Measurements from ENCODE around the gene SPRTN. TPM values are rescaled to one million over a fixed set of nuclear protein-coding genes. Genes with fewer than 3 reads are reported as not detected.

The SPRTN gene
- total and polyA plus RNA-seq, 12 donors = 3.9 to 18.5 (median 11.0) TPM

DNA sequence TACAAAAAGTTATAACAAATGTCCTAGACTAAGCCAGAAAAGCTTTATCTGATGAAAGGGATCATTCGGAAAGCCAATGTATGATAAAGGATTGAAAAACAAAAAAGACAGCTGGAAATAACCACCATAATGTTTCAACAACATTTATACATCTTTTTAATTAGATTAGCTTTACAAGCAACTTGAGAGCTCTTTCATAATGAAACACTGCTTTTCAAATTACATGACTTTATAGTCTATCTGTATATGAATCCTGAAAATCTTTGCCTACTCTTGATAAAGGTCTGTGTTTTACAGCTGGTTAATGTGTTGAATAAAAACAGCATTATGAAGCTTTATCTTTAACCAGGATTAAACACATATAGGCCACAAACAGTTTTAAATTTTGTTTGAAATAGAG lies 25.5 kb downstream of the SPRTN start:
- TF ChIP-seq POLR2A (IDR thresholded peaks at IDR 0.05) (no peak), CTCF (IDR thresholded peaks at IDR 0.05) (no peak)
- no peak overlapping the region for H3K27ac ChIP-seq
- intact Hi-C loops (cut with DNase I) = loop anchor here (5.0 to 10.0 kb wide), 2 partner anchors 59 to 61 kb away; partner anchors contain the start of gene EGLN1 (in 2 of the 2)
- no peaks in the 10 kb centered on the region for H3K27me3 ChIP-seq
- H3K9me3 ChIP-seq (replicated peaks in 1 of 3) = no peaks in the 10 kb centered on the region
- H3K4me1 ChIP-seq (replicated peaks in 1 of 2) = no peaks in the 10 kb centered on the region
- H3K4me3 ChIP-seq = no peak overlapping the region
- WGBS, 4 donors = 49 to 72% (median 67%) methylated on average over 1 of the region's 1 CpG
- H3K36me3 ChIP-seq (replicated peaks in 1 of 2) = peaks cover 0 to 7% of the 10 kb centered on the region in 2 donors
- no peak for DNase-seq

DNA sequence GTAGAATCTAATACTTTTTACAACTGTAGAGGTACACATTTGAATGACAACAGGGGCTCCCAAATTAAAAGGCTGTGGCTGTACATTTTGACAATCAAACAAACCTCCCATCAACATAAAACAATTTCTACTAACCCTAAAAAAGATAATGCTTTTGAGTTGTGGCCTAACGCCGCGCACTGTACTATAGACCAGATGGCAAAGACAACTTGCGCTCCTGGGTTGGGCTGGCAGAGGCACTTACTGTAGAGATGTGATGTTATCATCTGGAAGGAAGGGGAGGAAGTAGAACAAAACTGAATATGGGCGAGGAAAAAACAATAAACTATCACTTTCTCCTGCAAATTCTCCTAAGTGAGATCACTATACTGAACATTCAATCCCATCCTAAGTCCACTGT lies 26.1 kb downstream of the SPRTN start:
- no peak overlapping the region for H3K4me3 ChIP-seq
- no peak overlapping the region for H3K27ac ChIP-seq
- 92 to 96% (median 94%) methylated on average over 5 of the region's 5 CpGs for WGBS, 4 donors
- H3K27me3 ChIP-seq = no peaks in the 10 kb centered on the region
- no peak for TF ChIP-seq CTCF (IDR thresholded peaks at IDR 0.05)
- TF ChIP-seq POLR2A (IDR thresholded peaks at IDR 0.05) = no peak
- no peaks in the 10 kb centered on the region for H3K9me3 ChIP-seq (replicated peaks in 1 of 3)
- H3K4me1 ChIP-seq (replicated peaks in 1 of 2) = no peaks in the 10 kb centered on the region
- intact Hi-C loops (cut with DNase I) = loop anchor here (5.0 to 10.0 kb wide), 2 partner anchors 58 to 61 kb away; partner anchors contain the start of gene EGLN1 (in 2 of the 2)
- peaks cover 0 to 7% of the 10 kb centered on the region in 2 donors for H3K36me3 ChIP-seq (replicated peaks in 1 of 2)
- no peak for DNase-seq

DNA sequence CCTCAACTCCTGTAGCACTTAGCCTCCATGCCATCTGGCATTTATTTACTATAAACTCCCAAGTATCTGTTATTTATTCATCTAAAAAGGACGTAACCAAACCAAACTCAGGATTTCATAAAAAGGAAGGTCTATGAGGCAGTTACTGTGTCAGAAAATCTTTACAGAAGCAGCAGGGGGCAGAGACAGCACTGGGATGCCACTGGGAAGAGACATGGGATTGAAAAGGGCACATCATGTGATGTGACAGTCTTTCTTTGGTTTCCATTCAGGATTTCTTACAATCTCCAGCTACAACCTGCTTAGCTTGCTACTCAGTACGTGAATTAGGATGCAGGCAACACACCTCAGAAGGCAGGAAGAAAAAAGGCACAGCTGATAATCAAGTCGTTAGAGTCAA lies 31.2 kb downstream of the SPRTN start:
- no peak overlapping the region for H3K4me3 ChIP-seq
- no peak for DNase-seq
- H3K27ac ChIP-seq = no peak overlapping the region
- H3K9me3 ChIP-seq (replicated peaks in 1 of 3) = no peaks in the 10 kb centered on the region
- no peaks in the 10 kb centered on the region for H3K27me3 ChIP-seq
- H3K4me1 ChIP-seq (replicated peaks in 1 of 2) = no peaks in the 10 kb centered on the region
- peaks cover 0 to 7% of the 10 kb centered on the region in 2 donors for H3K36me3 ChIP-seq (replicated peaks in 1 of 2)
- WGBS, 4 donors = 83 to 94% (median 86%) methylated on average over 3 of the region's 3 CpGs
- intact Hi-C loops (cut with DNase I) = loop anchor here in 1 of 2 donors (10.0 kb wide), 1 partner anchor 56 kb away; the partner anchor contains the start of gene EGLN1
- TF ChIP-seq POLR2A (IDR thresholded peaks at IDR 0.05) = no peak
- TF ChIP-seq CTCF (IDR thresholded peaks at IDR 0.05) = no peak

- intact Hi-C loops (cut with DNase I) = no loop called here
Observed at GRCh38 chr1:231372501-231372900, 34.4 kb downstream of the SPRTN start.

More at GRCh38 chr1:231372501-231372900, 34.4 kb downstream of the SPRTN start:
- Histone ChIP-seq H3K36me3 (replicated peaks in 1 of 2) (peaks cover 0 to 4% of the 10 kb centered on the region in 2 donors), H3K4me3 (no peak overlapping the region), H3K27ac (no peak overlapping the region), H3K27me3 (no peaks in the 10 kb centered on the region), H3K9me3 (replicated peaks in 1 of 3) (no peaks in the 10 kb centered on the region), H3K4me1 (replicated peaks in 1 of 2) (no peaks in the 10 kb centered on the region)
- TF ChIP-seq POLR2A (IDR thresholded peaks at IDR 0.05) = no peak
- TF ChIP-seq CTCF (IDR thresholded peaks at IDR 0.05) = no peak
- DNase-seq = no peak

Data from adrenal gland (tissue), 12 donors.